GM21737 (cell line): Measurements from ENCODE around the gene CCDC86.

Experiments
- ATAC-seq: cut with Tn5 transposase; IDR thresholded peaks from one replicate; pipeline ENCODE4 v1.9.1; 2021; ENCODE audit warnings: mild to moderate bottlenecking, moderate library complexity; ENCODE audit not compliant: unreplicated experiment

Gene CCDC86

GRCh38 chr11:60889869-60890311, 48.0 kb downstream of the CCDC86 start:
- no peak for ATAC-seq

- ATAC-seq, result no peak
These were observed 48.8 kb downstream of the CCDC86 start for GRCh38 chr11:60890696-60891095.

- no peak for ATAC-seq
These were observed 49.3 kb downstream of the CCDC86 start for GRCh38 chr11:60891103-60891741.

GRCh38 chr11:60895687-60896086, 53.8 kb downstream of the CCDC86 start:
- no peak for ATAC-seq

- ATAC-seq, result no peak
These were observed 55.6 kb downstream of the CCDC86 start for GRCh38 chr11:60897496-60897895.

- no peak for ATAC-seq
These were observed 57.4 kb downstream of the CCDC86 start for GRCh38 chr11:60899046-60899936.

GRCh38 chr11:60899977-60900376, 58.1 kb downstream of the CCDC86 start:
- no peak for ATAC-seq
